Tibial artery (tissue), 4 donors: ENCODE data around the gene PLA2G4B.

ENCODE experiments used
- DNase-seq, 2 donors: peaks; one replicate each; pipeline ENCODE4 v3.0.0-alpha.2; 2019
- H3K27ac ChIP-seq, 2 donors: fragments of 200-600 bp; sonication (generic) in 1 of 2; 1 replicate in 1 of 2; 2 replicates in 1 of 2; pipeline ENCODE4 v1.5.1; 2018 to 2019; ENCODE audit warnings: mild to moderate bottlenecking in 1 of 2
- H3K27me3 ChIP-seq, 2 donors: fragments of 200-600 bp; sonication (generic) in 1 of 2; one replicate each; pipeline versions ENCODE4 v1.5.1 to v1.6.0; 2016 to 2019
- H3K36me3 ChIP-seq, 3 donors: fragments of 200-600 bp; sonication (generic) in 2 of 3; one replicate each; pipeline ENCODE4 v1.5.1; 2016 to 2019; ENCODE audit warnings: mild to moderate bottlenecking in 2 of 3
- H3K4me1 ChIP-seq, 4 donors: fragments of 200-600 bp; sonication (generic) in 2 of 4; 1 replicate in 3 of 4; 2 replicates in 1 of 4; pipeline ENCODE4 v1.5.1; 2016 to 2019
- H3K4me3 ChIP-seq, 2 donors: fragments of 200-600 bp; sonication (generic) in 1 of 2; 1 replicate in 1 of 2; 2 replicates in 1 of 2; pipeline ENCODE4 v1.5.1; 2018 to 2019; ENCODE audit warnings: mild to moderate bottlenecking in 2 of 2
- H3K9me3 ChIP-seq, 3 donors: fragments of 200-600 bp; sonication (generic) in 1 of 3; one replicate each; pipeline ENCODE4 v1.5.1; 2016 to 2019
- CTCF ChIP-seq, 2 experiments: fragments of 200-600 bp in 1 of 2; fragments of 450-650 bp in 1 of 2; IDR thresholded peaks; one replicate each; pipeline ENCODE4 v1.5.1; 2017 to 2019; ENCODE audit warnings: antibody characterized with exemption in 2 of 2, mild to moderate bottlenecking in 1 of 2, moderate library complexity in 1 of 2
- intact Hi-C: fragments of 100-400 bp; cut with DNase I; formaldehyde crosslinking; loops from one replicate; pipeline ENCODE4 v1.15.0; 2023; ENCODE audit warnings: low total_unique reads

Gene PLA2G4B

GRCh38 chr15:41881920-41882688, 43.5 kb downstream of the PLA2G4B start:
- Histone ChIP-seq H3K9me3 (no peaks in the 10 kb centered on the region), H3K4me1 (peaks cover 0 to 28% (median 12%) of the 10 kb centered on the region in 4 donors), H3K4me3 (peak overlapping the region in 1 of 2 donors; percentile 36), H3K27ac (no peak overlapping the region), H3K36me3 (peaks cover 0 to under 1% (median 0%) of the 10 kb centered on the region in 3 donors), H3K27me3 (peaks cover 0 to 23% of the 10 kb centered on the region in 2 donors)
- intact Hi-C loops: no loop called here
- DNase-seq: no peak
- no peak for TF ChIP-seq CTCF (IDR thresholded peaks at IDR 0.05)

GRCh38 chr15:41882689-41883483, 44.2 kb downstream of the PLA2G4B start:
- no peak for TF ChIP-seq CTCF (IDR thresholded peaks at IDR 0.05)
- intact Hi-C loops: no loop called here
- Histone ChIP-seq H3K36me3 (peaks cover 0 to 3% (median 0%) of the 10 kb centered on the region in 3 donors), H3K27me3 (peaks cover 0 to 23% of the 10 kb centered on the region in 2 donors), H3K9me3 (no peaks in the 10 kb centered on the region), H3K27ac (no peak overlapping the region), H3K4me3 (no peak overlapping the region), H3K4me1 (peaks cover 0 to 25% (median 12%) of the 10 kb centered on the region in 4 donors)
- no peak for DNase-seq

- H3K27ac ChIP-seq: no peak overlapping the region
- no peak overlapping the region for H3K4me3 ChIP-seq
- peaks cover 0 to 3% (median 0%) of the 10 kb centered on the region in 3 donors for H3K36me3 ChIP-seq
- no peak for TF ChIP-seq CTCF (IDR thresholded peaks at IDR 0.05)
- intact Hi-C loops: no loop called here
- peaks cover 0 to 23% of the 10 kb centered on the region in 2 donors for H3K27me3 ChIP-seq
- H3K4me1 ChIP-seq: peaks cover 0 to 20% (median 12%) of the 10 kb centered on the region in 4 donors
- DNase-seq: no peak
- no peaks in the 10 kb centered on the region for H3K9me3 ChIP-seq
These were observed 44.8 kb downstream of the PLA2G4B start for GRCh38 chr15:41883484-41883825.

- TF ChIP-seq CTCF (IDR thresholded peaks at IDR 0.05): no peak
- intact Hi-C loops: no loop called here
These were observed 45.8 kb downstream of the PLA2G4B start for GRCh38 chr15:41884458-41884857.

GRCh38 chr15:41885321-41885720, 46.7 kb downstream of the PLA2G4B start:
- Histone ChIP-seq H3K27ac (no peak overlapping the region), H3K4me3 (no peak overlapping the region), H3K27me3 (peaks cover 0 to 14% of the 10 kb centered on the region in 2 donors), H3K9me3 (no peaks in the 10 kb centered on the region), H3K36me3 (peaks cover 0 to 3% (median 0%) of the 10 kb centered on the region in 3 donors), H3K4me1 (peaks cover 0 to 20% (median 12%) of the 10 kb centered on the region in 4 donors)
- no peak for DNase-seq
- intact Hi-C loops: no loop called here
- no peak for TF ChIP-seq CTCF (IDR thresholded peaks at IDR 0.05)

More at GRCh38 chr15:41884458-41884857, 45.8 kb downstream of the PLA2G4B start:
- no peak for DNase-seq
- peaks cover 0 to 3% (median 0%) of the 10 kb centered on the region in 3 donors for H3K36me3 ChIP-seq
- H3K4me1 ChIP-seq: peaks cover 0 to 20% (median 12%) of the 10 kb centered on the region in 4 donors
- no peaks in the 10 kb centered on the region for H3K9me3 ChIP-seq
- H3K27ac ChIP-seq: no peak overlapping the region
- H3K27me3 ChIP-seq: peaks cover 0 to 20% of the 10 kb centered on the region in 2 donors
- H3K4me3 ChIP-seq: no peak overlapping the region
